Measurements from ENCODE around the gene INPP5K.

DNA sequence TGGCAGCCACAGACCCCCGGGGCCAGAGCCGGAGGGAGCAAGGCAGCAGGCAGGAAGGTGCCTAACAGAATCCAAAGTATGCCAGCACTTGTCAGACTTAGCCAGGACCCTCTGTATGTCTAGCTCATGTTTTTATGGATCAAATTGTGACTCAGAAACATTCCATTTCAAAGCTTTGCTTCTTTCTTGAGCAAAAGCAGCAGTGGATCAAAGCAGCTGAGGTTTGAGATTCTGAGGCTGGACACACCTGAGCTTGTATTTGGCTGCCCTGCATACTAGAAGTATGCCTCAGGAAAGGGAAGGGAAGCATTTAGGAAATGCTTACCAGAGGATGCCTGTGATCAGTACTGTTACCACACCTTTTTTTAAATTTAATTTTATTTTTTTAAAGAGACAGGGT lies 18.2 kb downstream of the INPP5K start:
- TF ChIP-seq POLR2A (IDR thresholded peaks at IDR 0.05): no peak
- TF ChIP-seq CTCF (IDR thresholded peaks at IDR 0.05): no peak
